ENCODE results near the gene NAB1. TPM values are rescaled to one million over a fixed set of nuclear protein-coding genes. Genes with fewer than 3 reads are reported as not detected.

NAB1 gene
- total RNA-seq, 1 donor from 2014 or later, result 71.5 TPM

DNA sequence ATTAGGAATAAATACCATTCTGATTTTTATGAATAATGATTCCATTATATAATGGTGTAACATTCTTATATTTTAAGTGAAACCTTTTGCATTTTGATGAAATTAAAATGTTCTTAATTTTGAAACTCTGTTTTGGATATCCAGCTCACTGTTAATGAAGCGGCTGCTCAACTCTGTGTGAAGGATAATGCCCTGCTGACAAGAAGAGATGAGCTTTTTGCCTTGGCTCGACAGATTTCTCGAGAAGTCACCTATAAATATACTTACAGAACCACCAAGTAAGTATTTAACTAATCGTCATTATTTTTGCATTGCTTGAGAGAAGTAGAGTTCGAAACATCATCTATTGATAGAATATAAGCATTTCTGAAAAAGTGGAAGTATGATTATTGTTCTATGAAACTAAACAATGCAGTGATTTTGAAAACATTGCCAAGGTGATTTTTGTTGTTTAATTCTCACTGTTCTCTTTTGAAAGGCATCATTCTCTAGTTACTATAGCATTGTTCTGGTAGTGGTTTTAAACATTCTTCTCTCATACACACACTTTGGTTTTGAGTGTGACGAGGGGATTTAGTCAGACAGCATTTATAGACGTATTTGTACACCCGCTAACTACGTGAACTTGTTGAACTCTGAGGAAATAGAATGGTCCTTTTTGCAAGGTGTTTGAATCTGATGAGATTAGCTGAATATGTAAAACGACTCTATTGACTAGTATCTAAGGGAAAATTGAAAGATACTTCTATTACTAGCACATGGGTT lies 21.5 kb downstream of the NAB1 start:
- H3K4me2 ChIP-seq, result no peak overlapping the region
- no peaks in the 10 kb centered on the region for H3K27me3 Mint-ChIP-seq (ENCODE audit: insufficient read depth, low read depth)
- H3K27ac ChIP-seq, result no peak overlapping the region
- peaks cover 7% of the 10 kb centered on the region for H3K9me3 Mint-ChIP-seq
- TF ChIP-seq EZH2 (IDR thresholded peaks at IDR 0.05) (no peak), EZH2phosphoT487 (IDR thresholded peaks at IDR 0.05) (no peak)
- TF ChIP-seq, protein P1, sequence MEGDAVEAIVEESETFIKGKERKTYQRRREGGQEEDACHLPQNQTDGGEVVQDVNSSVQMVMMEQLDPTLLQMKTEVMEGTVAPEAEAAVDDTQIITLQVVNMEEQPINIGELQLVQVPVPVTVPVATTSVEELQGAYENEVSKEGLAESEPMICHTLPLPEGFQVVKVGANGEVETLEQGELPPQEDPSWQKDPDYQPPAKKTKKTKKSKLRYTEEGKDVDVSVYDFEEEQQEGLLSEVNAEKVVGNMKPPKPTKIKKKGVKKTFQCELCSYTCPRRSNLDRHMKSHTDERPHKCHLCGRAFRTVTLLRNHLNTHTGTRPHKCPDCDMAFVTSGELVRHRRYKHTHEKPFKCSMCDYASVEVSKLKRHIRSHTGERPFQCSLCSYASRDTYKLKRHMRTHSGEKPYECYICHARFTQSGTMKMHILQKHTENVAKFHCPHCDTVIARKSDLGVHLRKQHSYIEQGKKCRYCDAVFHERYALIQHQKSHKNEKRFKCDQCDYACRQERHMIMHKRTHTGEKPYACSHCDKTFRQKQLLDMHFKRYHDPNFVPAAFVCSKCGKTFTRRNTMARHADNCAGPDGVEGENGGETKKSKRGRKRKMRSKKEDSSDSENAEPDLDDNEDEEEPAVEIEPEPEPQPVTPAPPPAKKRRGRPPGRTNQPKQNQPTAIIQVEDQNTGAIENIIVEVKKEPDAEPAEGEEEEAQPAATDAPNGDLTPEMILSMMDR (IDR thresholded peaks at IDR 0.05), result no peak
- H3K36me3 Mint-ChIP-seq, result peaks cover 29% of the 10 kb centered on the region
- H3K9ac ChIP-seq, result no peak overlapping the region
- H2AFZ ChIP-seq (replicated peaks), result no peak overlapping the region
- peaks cover 36% of the 10 kb centered on the region for H3K79me2 ChIP-seq (ENCODE audit: low read depth)
- H3K4me3 Mint-ChIP-seq, result no peak overlapping the region
- no peaks in the 10 kb centered on the region for H3K27me3 ChIP-seq
- H3K4me1 ChIP-seq, result peaks cover 2% of the 10 kb centered on the region
- no peak for DNase-seq (ENCODE audit: low spot score)
- H3K27ac Mint-ChIP-seq, result no peak overlapping the region
- peaks cover 6% of the 10 kb centered on the region for H3K4me1 Mint-ChIP-seq
- H3K36me3 ChIP-seq, result peaks cover 10% of the 10 kb centered on the region
- no peaks in the 10 kb centered on the region for H3F3A ChIP-seq (ENCODE audit: low read depth)
- no peaks in the 10 kb centered on the region for H4K20me1 ChIP-seq (ENCODE audit: low read depth)
- no peak overlapping the region for H3K4me3 ChIP-seq
- no peaks in the 10 kb centered on the region for H3K9me3 ChIP-seq (ENCODE audit: low read depth)

DNA sequence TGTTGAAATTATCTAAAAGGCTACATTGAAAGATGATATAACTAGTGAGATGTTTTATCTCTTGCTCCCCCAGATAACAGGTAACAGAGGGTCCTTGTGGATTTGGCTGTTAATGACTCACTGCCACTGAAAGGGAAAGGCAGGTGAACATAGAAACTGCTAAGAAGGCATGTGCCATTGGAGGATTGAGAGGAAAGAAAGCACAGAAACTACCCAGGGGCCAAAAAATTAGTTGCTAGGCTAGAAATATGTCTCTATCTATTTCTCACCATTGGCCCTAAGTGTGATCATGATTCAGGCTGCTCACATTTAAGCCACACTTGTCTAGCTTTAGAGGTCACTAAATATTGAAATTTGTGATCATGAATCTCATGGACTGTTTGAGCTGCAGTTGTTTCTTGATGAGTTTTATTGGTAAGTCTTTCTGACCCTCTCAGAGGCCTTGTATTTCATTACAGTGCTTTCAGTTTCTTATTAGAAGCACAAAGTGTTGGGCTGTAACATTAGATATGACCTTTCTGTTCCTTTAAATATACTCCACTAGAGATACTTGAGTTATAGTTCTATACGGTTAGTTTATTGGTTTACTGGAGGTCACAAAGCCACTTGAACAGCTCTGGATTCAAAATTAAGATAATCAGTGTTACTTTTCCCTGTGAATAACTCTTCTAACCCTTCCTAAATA lies 26.2 kb downstream of the NAB1 start:
- H3K27me3 ChIP-seq, result no peaks in the 10 kb centered on the region
- Mint-ChIP-seq H3K27me3 (ENCODE audit: insufficient read depth, low read depth) (no peaks in the 10 kb centered on the region), H3K36me3 (peaks cover 29% of the 10 kb centered on the region), H3K4me1 (peaks cover 25% of the 10 kb centered on the region), H3K4me3 (no peak overlapping the region), H3K9me3 (no peaks in the 10 kb centered on the region), H3K27ac (no peak overlapping the region)
- H2AFZ ChIP-seq (replicated peaks), result no peak overlapping the region
- DNase-seq (ENCODE audit: low spot score), result no peak
- TF ChIP-seq EZH2 (IDR thresholded peaks at IDR 0.05) (no peak), EZH2phosphoT487 (IDR thresholded peaks at IDR 0.05) (no peak)
- TF ChIP-seq, protein P1 (IDR thresholded peaks at IDR 0.05), result no peak
- H3F3A ChIP-seq (ENCODE audit: low read depth), result peaks cover 17% of the 10 kb centered on the region
- no peak overlapping the region for H3K4me3 ChIP-seq
- H3K79me2 ChIP-seq (ENCODE audit: low read depth), result no peaks in the 10 kb centered on the region
- H3K4me2 ChIP-seq, result no peak overlapping the region
- peaks cover 28% of the 10 kb centered on the region for H3K4me1 ChIP-seq
- no peak overlapping the region for H3K9ac ChIP-seq
- H3K9me3 ChIP-seq (ENCODE audit: low read depth), result no peaks in the 10 kb centered on the region
- H3K36me3 ChIP-seq, result peaks cover 7% of the 10 kb centered on the region
- no peak overlapping the region for H3K27ac ChIP-seq
- no peaks in the 10 kb centered on the region for H4K20me1 ChIP-seq (ENCODE audit: low read depth)

DNA sequence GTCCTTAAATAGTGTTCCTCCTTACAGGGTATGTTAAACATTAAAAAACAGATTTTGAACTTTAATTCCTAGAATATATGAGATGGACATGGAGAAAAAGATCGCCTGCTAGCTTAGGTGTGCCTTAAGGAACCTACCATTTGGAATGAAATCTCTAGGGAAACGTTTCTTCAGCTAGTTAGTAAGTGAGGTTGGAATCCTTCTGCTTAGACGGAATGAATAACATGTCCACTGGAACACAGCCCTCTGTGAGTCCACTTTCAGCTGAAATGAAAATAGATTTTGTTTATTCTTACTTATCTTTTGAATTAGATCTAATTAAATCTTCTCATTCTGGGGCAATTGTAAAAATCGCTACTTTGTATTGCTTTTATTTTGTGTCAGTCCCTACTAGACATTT lies 28.4 kb downstream of the NAB1 start:
- no peak overlapping the region for H3K27ac Mint-ChIP-seq
- no peaks in the 10 kb centered on the region for H3K79me2 ChIP-seq (ENCODE audit: low read depth)
- no peak overlapping the region for H3K27ac ChIP-seq
- no peak overlapping the region for H3K4me3 Mint-ChIP-seq
- TF ChIP-seq, protein P1 (IDR thresholded peaks at IDR 0.05), result no peak
- no peak for TF ChIP-seq EZH2 (IDR thresholded peaks at IDR 0.05)
- TF ChIP-seq EZH2phosphoT487 (IDR thresholded peaks at IDR 0.05), result no peak
- H3F3A ChIP-seq (ENCODE audit: low read depth), result peaks cover 17% of the 10 kb centered on the region
- H3K4me1 ChIP-seq, result peaks cover 28% of the 10 kb centered on the region
- H3K4me3 ChIP-seq, result no peak overlapping the region
- no peak overlapping the region for H3K4me2 ChIP-seq
- H4K20me1 ChIP-seq (ENCODE audit: low read depth), result no peaks in the 10 kb centered on the region
- H3K9ac ChIP-seq, result no peak overlapping the region
- no peak for DNase-seq (ENCODE audit: low spot score)
- peaks cover 28% of the 10 kb centered on the region for H3K4me1 Mint-ChIP-seq
- no peaks in the 10 kb centered on the region for H3K9me3 ChIP-seq (ENCODE audit: low read depth)
- no peak overlapping the region for H2AFZ ChIP-seq (replicated peaks)
- H3K36me3 ChIP-seq, result peaks cover 9% of the 10 kb centered on the region
- no peaks in the 10 kb centered on the region for H3K9me3 Mint-ChIP-seq
- no peaks in the 10 kb centered on the region for H3K27me3 ChIP-seq
- H3K27me3 Mint-ChIP-seq (ENCODE audit: insufficient read depth, low read depth), result peaks cover 4% of the 10 kb centered on the region
- H3K36me3 Mint-ChIP-seq, result peaks cover 28% of the 10 kb centered on the region
